ENCODE measurements around the gene NLGN4X. TPM values are rescaled to one million over a fixed set of nuclear protein-coding genes. Genes with fewer than 3 reads are reported as not detected.

The NLGN4X gene
- total RNA-seq, 1 donor from 2014 or later, result 51.3 TPM

DNA sequence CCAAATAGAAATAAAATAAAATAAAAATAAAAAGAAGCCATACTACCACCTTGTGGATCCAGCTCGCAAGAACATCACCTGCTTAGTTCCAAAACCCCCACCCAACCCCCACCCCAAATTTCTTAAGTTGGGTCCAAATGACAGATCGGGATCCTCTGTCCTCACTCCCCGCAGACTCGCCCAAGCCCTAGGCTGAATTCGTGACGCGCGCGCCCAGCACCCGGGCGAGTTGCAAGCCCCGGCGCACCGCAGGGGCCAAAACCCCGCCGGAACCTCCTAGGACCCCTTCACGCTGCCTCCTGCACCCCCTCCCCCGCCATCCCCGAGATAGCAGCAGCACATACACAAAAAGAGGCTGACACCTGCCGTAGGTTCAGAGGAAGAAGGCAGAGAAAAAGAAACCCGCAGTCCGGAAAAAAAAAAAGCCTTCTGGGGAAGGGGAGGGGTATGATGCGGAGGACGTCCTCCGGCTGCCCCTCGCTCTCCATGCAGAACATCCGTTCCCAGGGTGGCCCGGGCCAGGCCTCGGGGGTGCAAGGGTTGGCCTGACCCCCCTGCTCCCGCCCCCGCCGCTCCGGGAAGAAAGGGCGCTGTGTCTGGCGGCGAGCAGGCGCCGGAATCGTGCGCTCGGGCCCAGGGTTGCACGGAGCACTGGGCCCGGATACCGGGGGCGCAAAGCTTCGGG is 2.6 kb downstream of the NLGN4X start:
- no peaks in the 10 kb centered on the region for H3K9me3 Mint-ChIP-seq (ENCODE audit: unreplicated experiment)
- H3K4me1 Mint-ChIP-seq (ENCODE audit: unreplicated experiment), result peaks cover 22% of the 10 kb centered on the region
- peak overlapping the region; percentile 95 for H3K4me3 Mint-ChIP-seq (ENCODE audit: unreplicated experiment)
- H3K36me3 Mint-ChIP-seq (ENCODE audit: low read depth, unreplicated experiment), result no peaks in the 10 kb centered on the region
- H3K27ac Mint-ChIP-seq (ENCODE audit: unreplicated experiment), result no peak overlapping the region
- DNase-seq (ENCODE audit: low spot score), result peak; percentile 44
- H3K27me3 Mint-ChIP-seq (ENCODE audit: unreplicated experiment), result peaks cover 4% of the 10 kb centered on the region
- TF ChIP-seq, protein P1, sequence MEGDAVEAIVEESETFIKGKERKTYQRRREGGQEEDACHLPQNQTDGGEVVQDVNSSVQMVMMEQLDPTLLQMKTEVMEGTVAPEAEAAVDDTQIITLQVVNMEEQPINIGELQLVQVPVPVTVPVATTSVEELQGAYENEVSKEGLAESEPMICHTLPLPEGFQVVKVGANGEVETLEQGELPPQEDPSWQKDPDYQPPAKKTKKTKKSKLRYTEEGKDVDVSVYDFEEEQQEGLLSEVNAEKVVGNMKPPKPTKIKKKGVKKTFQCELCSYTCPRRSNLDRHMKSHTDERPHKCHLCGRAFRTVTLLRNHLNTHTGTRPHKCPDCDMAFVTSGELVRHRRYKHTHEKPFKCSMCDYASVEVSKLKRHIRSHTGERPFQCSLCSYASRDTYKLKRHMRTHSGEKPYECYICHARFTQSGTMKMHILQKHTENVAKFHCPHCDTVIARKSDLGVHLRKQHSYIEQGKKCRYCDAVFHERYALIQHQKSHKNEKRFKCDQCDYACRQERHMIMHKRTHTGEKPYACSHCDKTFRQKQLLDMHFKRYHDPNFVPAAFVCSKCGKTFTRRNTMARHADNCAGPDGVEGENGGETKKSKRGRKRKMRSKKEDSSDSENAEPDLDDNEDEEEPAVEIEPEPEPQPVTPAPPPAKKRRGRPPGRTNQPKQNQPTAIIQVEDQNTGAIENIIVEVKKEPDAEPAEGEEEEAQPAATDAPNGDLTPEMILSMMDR (IDR thresholded peaks at IDR 0.05; ENCODE audit: unreplicated experiment), result no peak

DNA sequence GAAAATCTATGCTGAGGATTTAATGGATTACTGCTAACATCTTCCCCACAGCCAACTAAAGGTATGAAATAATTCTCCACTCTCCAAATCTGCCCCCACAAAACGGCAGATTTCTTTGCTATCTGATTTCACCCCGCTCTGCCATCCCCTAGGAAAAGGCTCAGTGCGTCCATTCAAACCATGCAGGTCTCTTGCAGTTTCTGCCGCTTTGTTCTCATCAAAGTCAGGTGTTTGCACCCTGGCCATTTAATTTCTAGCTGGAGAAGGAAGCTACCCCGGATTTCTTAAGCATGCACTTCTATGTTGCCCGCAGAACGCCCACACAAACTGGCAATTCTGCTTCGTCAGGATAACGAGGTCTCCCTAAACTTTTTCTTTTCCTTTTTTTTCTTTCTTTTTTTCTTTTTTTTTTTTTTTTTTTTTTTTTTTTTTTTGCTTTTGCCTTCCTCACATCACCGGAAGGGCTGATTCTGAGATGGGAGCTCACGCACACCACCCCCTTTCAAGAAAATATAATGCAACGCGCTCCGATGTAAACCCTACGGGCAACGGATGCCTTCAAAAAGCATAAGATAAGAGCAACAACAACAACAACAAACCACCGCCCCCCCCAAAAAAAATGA is 3.3 kb downstream of the NLGN4X start:
- Mint-ChIP-seq H3K9me3 (ENCODE audit: unreplicated experiment) (no peaks in the 10 kb centered on the region), H3K4me3 (ENCODE audit: unreplicated experiment) (peak overlapping the region; percentile 95), H3K4me1 (ENCODE audit: unreplicated experiment) (peaks cover 22% of the 10 kb centered on the region), H3K27me3 (ENCODE audit: unreplicated experiment) (peaks cover 4% of the 10 kb centered on the region), H3K36me3 (ENCODE audit: low read depth, unreplicated experiment) (no peaks in the 10 kb centered on the region), H3K27ac (ENCODE audit: unreplicated experiment) (peak overlapping the region; percentile 90)
- TF ChIP-seq, protein P1 (IDR thresholded peaks at IDR 0.05; ENCODE audit: unreplicated experiment), result no peak
- no peak for DNase-seq (ENCODE audit: low spot score)

DNA sequence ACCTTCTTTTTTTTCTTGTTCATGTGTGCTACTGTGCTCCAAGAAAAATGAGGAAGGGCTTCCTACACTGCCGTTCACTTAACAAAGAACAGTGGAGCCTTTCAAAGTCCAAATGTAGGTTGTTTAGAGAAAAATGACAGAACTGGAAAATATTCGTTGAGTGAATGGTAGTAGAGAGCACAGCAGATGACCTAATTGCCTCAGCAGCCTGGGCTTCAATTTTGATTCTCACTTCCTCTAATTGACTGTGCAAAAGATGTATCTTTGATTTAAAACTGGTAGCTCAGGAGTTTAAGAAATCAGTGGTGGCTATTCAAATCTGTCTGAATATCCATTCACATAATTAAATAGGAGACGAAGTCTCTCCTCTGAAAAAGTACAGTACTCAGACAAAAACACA is 5.2 kb downstream of the NLGN4X start:
- no peak overlapping the region for H3K27ac Mint-ChIP-seq (ENCODE audit: unreplicated experiment)
- H3K36me3 Mint-ChIP-seq (ENCODE audit: low read depth, unreplicated experiment), result no peaks in the 10 kb centered on the region
- peaks cover 4% of the 10 kb centered on the region for H3K27me3 Mint-ChIP-seq (ENCODE audit: unreplicated experiment)
- no peak overlapping the region for H3K4me3 Mint-ChIP-seq (ENCODE audit: unreplicated experiment)
- TF ChIP-seq, protein P1 (IDR thresholded peaks at IDR 0.05; ENCODE audit: unreplicated experiment), result no peak
- peaks cover 19% of the 10 kb centered on the region for H3K4me1 Mint-ChIP-seq (ENCODE audit: unreplicated experiment)
- no peaks in the 10 kb centered on the region for H3K9me3 Mint-ChIP-seq (ENCODE audit: unreplicated experiment)
- DNase-seq (ENCODE audit: low spot score), result no peak

DNA sequence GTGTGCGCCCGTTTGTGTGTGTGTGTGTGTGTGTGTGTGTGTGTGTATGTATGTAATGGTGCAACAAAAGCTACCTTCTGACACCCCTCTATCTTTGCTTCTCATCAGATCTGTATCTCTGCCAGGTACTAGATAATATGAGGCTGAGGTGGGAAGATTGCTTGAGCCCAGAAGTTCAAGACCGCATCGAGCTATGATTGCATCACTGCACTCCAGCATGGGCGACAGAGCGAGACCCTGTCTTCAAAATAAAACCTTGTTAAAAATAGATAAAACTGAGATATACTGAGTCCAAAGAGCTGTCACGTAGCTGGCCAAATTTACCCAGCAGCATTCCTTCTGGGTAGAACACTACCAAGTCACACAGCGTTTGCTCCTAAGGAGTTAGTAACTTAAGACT is 18.4 kb downstream of the NLGN4X start:
- Mint-ChIP-seq H3K36me3 (ENCODE audit: low read depth, unreplicated experiment) (no peaks in the 10 kb centered on the region), H3K9me3 (ENCODE audit: unreplicated experiment) (no peaks in the 10 kb centered on the region), H3K4me3 (ENCODE audit: unreplicated experiment) (no peak overlapping the region), H3K4me1 (ENCODE audit: unreplicated experiment) (peaks cover 7% of the 10 kb centered on the region), H3K27ac (ENCODE audit: unreplicated experiment) (no peak overlapping the region), H3K27me3 (ENCODE audit: unreplicated experiment) (no peaks in the 10 kb centered on the region)
- TF ChIP-seq, protein P1 (IDR thresholded peaks at IDR 0.05; ENCODE audit: unreplicated experiment), result no peak
- no peak for DNase-seq (ENCODE audit: low spot score)

All from endothelial cell (in vitro differentiated cells).